Gastroesophageal sphincter (tissue), 3 donors: ENCODE results near the gene PAM16.

Experiments used
- POLR2A ChIP-seq, 2 donors: fragments of 450-650 bp; IDR thresholded peaks; one replicate each; pipeline ENCODE4 v1.6.1; 2017; ENCODE audit warnings: antibody characterized with exemption in 2 of 2, mild to moderate bottlenecking in 2 of 2, moderate library complexity in 1 of 2
- POLR2AphosphoS5 ChIP-seq: sonication (generic); formaldehyde crosslinking; IDR thresholded peaks from one replicate; pipeline ENCODE4 v1.6.1; 2017; ENCODE audit warnings: antibody characterized with exemption
- TF ChIP-seq, protein P1 (sequence below), 4 experiments: fragments of 200-600 bp in 2 of 4; fragments of 450-650 bp in 2 of 4; sonication (generic) in 1 of 4; IDR thresholded peaks; one replicate each; pipeline ENCODE4 v1.5.1; 2017 to 2019; ENCODE audit warnings: antibody characterized with exemption in 4 of 4, mild to moderate bottlenecking in 2 of 4, moderate library complexity in 2 of 4

DNA sequence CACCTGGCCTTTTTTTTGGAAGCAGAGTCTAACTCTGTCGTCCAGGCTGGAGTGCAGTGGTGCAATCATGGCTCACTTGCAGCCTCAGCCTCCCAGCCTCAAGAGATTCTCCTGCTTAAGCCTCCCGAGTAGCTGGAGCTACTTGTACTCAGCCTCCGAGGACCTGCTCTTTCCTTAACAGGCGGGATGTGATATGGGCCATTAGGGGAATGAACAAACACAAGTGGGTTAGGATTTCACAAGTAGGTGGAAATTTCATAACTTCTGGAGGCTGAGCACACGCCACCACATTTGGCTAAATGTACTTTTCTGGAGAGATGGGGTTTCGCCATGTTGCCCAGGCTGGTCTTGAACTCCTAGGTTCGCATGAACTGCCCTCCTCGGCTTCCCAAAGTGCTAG is 4.1 kb downstream of the PAM16 start:
- TF ChIP-seq, protein P1, sequence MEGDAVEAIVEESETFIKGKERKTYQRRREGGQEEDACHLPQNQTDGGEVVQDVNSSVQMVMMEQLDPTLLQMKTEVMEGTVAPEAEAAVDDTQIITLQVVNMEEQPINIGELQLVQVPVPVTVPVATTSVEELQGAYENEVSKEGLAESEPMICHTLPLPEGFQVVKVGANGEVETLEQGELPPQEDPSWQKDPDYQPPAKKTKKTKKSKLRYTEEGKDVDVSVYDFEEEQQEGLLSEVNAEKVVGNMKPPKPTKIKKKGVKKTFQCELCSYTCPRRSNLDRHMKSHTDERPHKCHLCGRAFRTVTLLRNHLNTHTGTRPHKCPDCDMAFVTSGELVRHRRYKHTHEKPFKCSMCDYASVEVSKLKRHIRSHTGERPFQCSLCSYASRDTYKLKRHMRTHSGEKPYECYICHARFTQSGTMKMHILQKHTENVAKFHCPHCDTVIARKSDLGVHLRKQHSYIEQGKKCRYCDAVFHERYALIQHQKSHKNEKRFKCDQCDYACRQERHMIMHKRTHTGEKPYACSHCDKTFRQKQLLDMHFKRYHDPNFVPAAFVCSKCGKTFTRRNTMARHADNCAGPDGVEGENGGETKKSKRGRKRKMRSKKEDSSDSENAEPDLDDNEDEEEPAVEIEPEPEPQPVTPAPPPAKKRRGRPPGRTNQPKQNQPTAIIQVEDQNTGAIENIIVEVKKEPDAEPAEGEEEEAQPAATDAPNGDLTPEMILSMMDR (IDR thresholded peaks at IDR 0.05): no peak
- no peak for TF ChIP-seq POLR2A (IDR thresholded peaks at IDR 0.05)
- TF ChIP-seq POLR2AphosphoS5: no peak
